ACC112 (cell line): ENCODE measurements around the gene ZFYVE21.
A peak's percentile ranks its signal among the peaks of the same experiment; 100 is the strongest.

ENCODE experiments used
- H2AFZ ChIP-seq: fragments of 200-600 bp; sonication (generic); one replicate; pipeline ENCODE4 v1.6.0; 2017; ENCODE audit warnings: antibody characterized with exemption, low read length; ENCODE audit not compliant: unreplicated experiment
- H3K27ac ChIP-seq: fragments of 200-600 bp; sonication (generic); 2 replicates; pipeline ENCODE4 v1.5.1; 2014; ENCODE audit warnings: low read depth, mild to moderate bottlenecking, antibody characterized with exemption, low read length, moderate library complexity
- H3K27me3 ChIP-seq: fragments of 200-600 bp; sonication (generic); 2 replicates; pipeline ENCODE4 v1.6.1; 2014; ENCODE audit warnings: mild to moderate bottlenecking, antibody characterized with exemption, low read length, moderate library complexity, mixed read lengths; ENCODE audit not compliant: insufficient read depth
- H3K36me3 ChIP-seq: fragments of 200-600 bp; sonication (generic); 2 replicates; pipeline ENCODE4 v1.6.1; 2016; ENCODE audit warnings: mild to moderate bottlenecking, antibody characterized with exemption, low read length, moderate library complexity, mixed read lengths; ENCODE audit not compliant: insufficient read depth
- H3K4me1 ChIP-seq: fragments of 200-600 bp; sonication (generic); one replicate; pipeline ENCODE4 v1.6.1; 2016; ENCODE audit warnings: low read length, mixed read lengths; ENCODE audit not compliant: insufficient read depth, unreplicated experiment, control insufficient read depth
- H3K4me3 ChIP-seq: fragments of 200-600 bp; sonication (generic); 2 replicates; pipeline ENCODE4 v1.5.1; 2014; ENCODE audit warnings: mild to moderate bottlenecking, low read depth, low read length
- H3K79me2 ChIP-seq: fragments of 200-600 bp; sonication (generic); one replicate; pipeline ENCODE4 v1.6.0; 2016; ENCODE audit warnings: low read length; ENCODE audit not compliant: control insufficient read depth, unreplicated experiment, insufficient read depth

The ZFYVE21 gene

GRCh38 chr14:103706551-103707328 lies 8.9 kb upstream of the ZFYVE21 start:
- Histone ChIP-seq H3K4me3 (no peak overlapping the region), H2AFZ (no peak overlapping the region), H3K36me3 (peaks cover 8% of the 10 kb centered on the region; the same call in 1 of the 2 replicates), H3K27me3 (no peaks in the 10 kb centered on the region), H3K27ac (no peak overlapping the region), H3K4me1 (peaks cover 9% of the 10 kb centered on the region), H3K79me2 (peaks cover 8% of the 10 kb centered on the region)

- H3K4me1 ChIP-seq: peaks cover 13% of the 10 kb centered on the region
- H3K27ac ChIP-seq: no peak overlapping the region
- peaks cover 8% of the 10 kb centered on the region; the same call in 1 of the 2 replicates for H3K36me3 ChIP-seq
- H3K27me3 ChIP-seq: no peaks in the 10 kb centered on the region
- no peak overlapping the region for H3K4me3 ChIP-seq
- peaks cover 12% of the 10 kb centered on the region for H3K79me2 ChIP-seq
- no peak overlapping the region for H2AFZ ChIP-seq
Measured at GRCh38 chr14:103707329-103708263, 8.0 kb upstream of the ZFYVE21 start.

- H3K79me2 ChIP-seq: peaks cover 23% of the 10 kb centered on the region
- H3K27ac ChIP-seq: no peak overlapping the region
- no peak overlapping the region for H3K4me3 ChIP-seq
- H2AFZ ChIP-seq: no peak overlapping the region
- H3K36me3 ChIP-seq: peaks cover 8% of the 10 kb centered on the region; the same call in 1 of the 2 replicates
- H3K4me1 ChIP-seq: peaks cover 19% of the 10 kb centered on the region
- H3K27me3 ChIP-seq: no peaks in the 10 kb centered on the region
Measured at GRCh38 chr14:103708750-103709187, 6.8 kb upstream of the ZFYVE21 start.

- no peak overlapping the region for H3K4me3 ChIP-seq
- H3K79me2 ChIP-seq: peaks cover 33% of the 10 kb centered on the region
- peaks cover 8% of the 10 kb centered on the region; the same call in 1 of the 2 replicates for H3K36me3 ChIP-seq
- no peaks in the 10 kb centered on the region for H3K27me3 ChIP-seq
- peaks cover 26% of the 10 kb centered on the region for H3K4me1 ChIP-seq
- no peak overlapping the region for H3K27ac ChIP-seq
- no peak overlapping the region for H2AFZ ChIP-seq
Measured at GRCh38 chr14:103709814-103710213, 5.8 kb upstream of the ZFYVE21 start.

- H3K4me3 ChIP-seq: no peak overlapping the region
- no peaks in the 10 kb centered on the region for H3K27me3 ChIP-seq
- 0 out of 2 replicates have a peak, but pooled peaks cover under 1% of the 10 kb centered on the region for H3K36me3 ChIP-seq
- peaks cover 34% of the 10 kb centered on the region for H3K79me2 ChIP-seq
- H3K27ac ChIP-seq: no peak overlapping the region
- H2AFZ ChIP-seq: no peak overlapping the region
- H3K4me1 ChIP-seq: peaks cover 26% of the 10 kb centered on the region
Measured at GRCh38 chr14:103710771-103711377, 4.7 kb upstream of the ZFYVE21 start.

- Histone ChIP-seq H3K27ac (no peak overlapping the region), H3K4me3 (no peak overlapping the region), H2AFZ (no peak overlapping the region), H3K79me2 (peaks cover 43% of the 10 kb centered on the region), H3K36me3 (no peaks in the 10 kb centered on the region), H3K27me3 (no peaks in the 10 kb centered on the region), H3K4me1 (peaks cover 27% of the 10 kb centered on the region)
Measured at GRCh38 chr14:103711516-103712431, 3.8 kb upstream of the ZFYVE21 start.

GRCh38 chr14:103712633-103713247 lies 2.9 kb upstream of the ZFYVE21 start:
- Histone ChIP-seq H3K4me3 (no peak overlapping the region; the same call in 1 of the 2 replicates), H3K27me3 (no peaks in the 10 kb centered on the region), H3K27ac (no peak overlapping the region)

GRCh38 chr14:103713304-103714062 lies 2.1 kb upstream of the ZFYVE21 start:
- H3K27ac ChIP-seq: no peak overlapping the region
- peaks cover 35% of the 10 kb centered on the region for H3K4me1 ChIP-seq
- H3K79me2 ChIP-seq: peaks cover 60% of the 10 kb centered on the region
- H3K4me3 ChIP-seq: peak overlapping the region; percentile 96
- H3K36me3 ChIP-seq: no peaks in the 10 kb centered on the region
- no peaks in the 10 kb centered on the region for H3K27me3 ChIP-seq
- H2AFZ ChIP-seq: no peak overlapping the region

More at GRCh38 chr14:103712633-103713247, 2.9 kb upstream of the ZFYVE21 start:
- Histone ChIP-seq H3K79me2 (peaks cover 52% of the 10 kb centered on the region), H2AFZ (no peak overlapping the region), H3K4me1 (peaks cover 35% of the 10 kb centered on the region), H3K36me3 (no peaks in the 10 kb centered on the region)
